HepG2 (cell line): ENCODE measurements around the gene CDCP2. TPM values are rescaled to one million over a fixed set of nuclear protein-coding genes. Genes with fewer than 3 reads are reported as not detected.

Source experiments
- CCDC6 ChIP-seq: sonication (generic); formaldehyde crosslinking; IDR thresholded peaks from 2 replicates; pipeline ENCODE4 v1.8.1; 2022; ENCODE audit warnings: mild to moderate bottlenecking, missing genetic modification reagents, moderate library complexity
- FOXM1 ChIP-seq: sonication (generic); formaldehyde crosslinking; IDR thresholded peaks from 2 replicates; pipeline ENCODE4 v1.5.0; 2020; ENCODE audit warnings: missing genetic modification reagents
- GABPA ChIP-seq, 2 experiments: IDR thresholded peaks; 2 replicates each; pipeline ENCODE4 v1.6.1; 2011 to 2016; ENCODE audit warnings: low read depth in 2 of 2, low read length in 1 of 2, missing biosample characterization in 1 of 2, missing genetic modification characterization in 1 of 2
- KAT8 ChIP-seq: IDR thresholded peaks from 2 replicates; pipeline ENCODE4 v1.6.1; 2016; ENCODE audit warnings: missing genetic modification reagents, missing compliant biosample characterization
- NFATC3 ChIP-seq: sonication (generic); formaldehyde crosslinking; IDR thresholded peaks from 2 replicates; pipeline ENCODE4 v1.5.1; 2020; ENCODE audit warnings: mild to moderate bottlenecking, missing genetic modification reagents
- PHF20 ChIP-seq: sonication (generic); formaldehyde crosslinking; IDR thresholded peaks from 2 replicates; pipeline ENCODE4 v1.5.0; 2020; ENCODE audit warnings: mild to moderate bottlenecking, missing genetic modification reagents
- RXRA ChIP-seq: sonication (generic); formaldehyde crosslinking; IDR thresholded peaks from 2 replicates; pipeline ENCODE4 v1.5.1; 2020; ENCODE audit warnings: missing genetic modification reagents
- YY1 ChIP-seq: IDR thresholded peaks from 2 replicates; pipeline ENCODE4 v1.6.1; 2011; ENCODE audit warnings: low read length, low read depth, moderate library complexity, mild to moderate bottlenecking; ENCODE audit not compliant: insufficient read depth, insufficient replicate concordance
- ZFP82 ChIP-seq: sonication (generic); formaldehyde crosslinking; IDR thresholded peaks from 2 replicates; pipeline ENCODE4 v1.5.1; 2020; ENCODE audit warnings: mild to moderate bottlenecking, missing genetic modification reagents, borderline replicate concordance
- ZNF773 ChIP-seq: sonication (generic); formaldehyde crosslinking; IDR thresholded peaks from 2 replicates; pipeline ENCODE4 v1.4.0; 2020; ENCODE audit warnings: missing genetic modification reagents, borderline replicate concordance
- ZNF879 ChIP-seq: sonication (generic); formaldehyde crosslinking; IDR thresholded peaks from 2 replicates; pipeline ENCODE4 v1.8.1; 2023; ENCODE audit warnings: missing genetic modification reagents
- polyA plus RNA-seq, 8 experiments: library from polyadenylated mRNA; depleted of rRNA in 3 of 8; stranded (reverse) in 7 of 8; unstranded in 1 of 8; fragments of >200 nt; fragmentation: Illumina TruSeq in 4 of 8; extraction: Trizol in 4 of 8; gene quantifications; 2 replicates each; pipeline versions ENCODE4 v1.2.1 to v1.2.3, GENCODE V29; 2011 to 2016; ENCODE audit warnings: low read depth in 4 of 8, missing spikeins in 1 of 8, mixed read lengths in 1 of 8; ENCODE audit not compliant: insufficient read depth in 1 of 8
- total RNA-seq, 5 experiments: library from RNA; depleted of rRNA; stranded (reverse); fragments of >200 nt; fragmentation: Illumina TruSeq; extraction: Trizol; gene quantifications; 2 replicates each; pipeline ENCODE4 v1.2.3, GENCODE V29; 2016; ENCODE audit warnings: low read depth in 1 of 5
- TF ChIP-seq, protein P1 (sequence below): sonication (generic); formaldehyde crosslinking; IDR thresholded peaks from 2 replicates; pipeline ENCODE4 v1.8.0; 2022; ENCODE audit warnings: missing genetic modification reagents, mild to moderate bottlenecking, borderline replicate concordance
- TF ChIP-seq, protein P2 (sequence below): sonication (generic); formaldehyde crosslinking; conservative IDR thresholded peaks from 2 replicates; pipeline ENCODE4 v1.4.0; 2020; ENCODE audit warnings: mild to moderate bottlenecking, missing genetic modification reagents, moderate library complexity
- TF ChIP-seq, protein P3 (sequence below), 2 experiments: sonication (generic) in 1 of 2; formaldehyde crosslinking in 1 of 2; IDR thresholded peaks; 2 replicates each; pipeline versions ENCODE4 v1.4.0 to v1.6.1; 2016 to 2020; ENCODE audit warnings: borderline replicate concordance in 1 of 2, low read depth in 1 of 2, mild to moderate bottlenecking in 1 of 2, missing genetic modification reagents in 1 of 2
- TF ChIP-seq, protein P4 (sequence below): sonication (generic); IDR thresholded peaks from 2 replicates; pipeline ENCODE4 v1.6.1; 2016; ENCODE audit warnings: low read depth, borderline replicate concordance
- TF ChIP-seq, protein P5 (sequence below): sonication (generic); formaldehyde crosslinking; IDR thresholded peaks from 2 replicates; pipeline ENCODE4 v1.4.0; 2020; ENCODE audit warnings: mild to moderate bottlenecking, missing genetic modification reagents

The CDCP2 gene
- total and polyA plus RNA-seq, 2 of the 13 experiments (the other 11 are each of a cell fraction or from before 2014, with no cell fraction given): not detected

DNA sequence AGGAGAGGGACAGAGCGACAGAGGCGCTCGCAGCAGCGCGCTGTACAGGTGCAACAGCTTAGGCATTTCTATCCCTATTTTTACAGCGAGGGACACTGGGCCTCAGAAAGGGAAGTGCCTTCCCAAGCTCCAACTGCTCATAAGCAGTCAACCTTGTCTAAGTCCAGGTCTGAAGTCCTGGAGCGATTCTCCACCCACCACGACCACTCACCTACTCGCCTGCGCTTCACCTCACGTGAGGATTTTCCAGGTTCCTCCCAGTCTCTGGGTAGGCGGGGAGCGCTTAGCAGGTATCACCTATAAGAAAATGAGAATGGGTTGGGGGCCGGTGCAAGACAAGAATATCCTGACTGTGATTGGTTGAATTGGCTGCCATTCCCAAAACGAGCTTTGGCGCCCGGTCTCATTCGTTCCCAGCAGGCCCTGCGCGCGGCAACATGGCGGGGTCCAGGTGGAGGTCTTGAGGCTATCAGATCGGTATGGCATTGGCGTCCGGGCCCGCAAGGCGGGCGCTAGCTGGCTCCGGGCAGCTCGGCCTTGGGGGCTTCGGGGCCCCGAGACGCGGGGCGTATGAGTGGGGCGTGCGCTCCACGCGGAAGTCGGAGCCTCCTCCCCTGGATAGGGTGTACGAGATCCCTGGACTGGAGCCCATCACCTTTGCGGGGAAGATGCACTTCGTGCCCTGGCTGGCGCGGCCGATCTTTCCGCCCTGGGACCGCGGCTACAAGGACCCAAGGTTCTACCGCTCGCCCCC lies 47.1 kb upstream of the CDCP2 start, which contains the start of the genes CYB5RL and MRPL37 (continued):
- TF ChIP-seq, protein P1, sequence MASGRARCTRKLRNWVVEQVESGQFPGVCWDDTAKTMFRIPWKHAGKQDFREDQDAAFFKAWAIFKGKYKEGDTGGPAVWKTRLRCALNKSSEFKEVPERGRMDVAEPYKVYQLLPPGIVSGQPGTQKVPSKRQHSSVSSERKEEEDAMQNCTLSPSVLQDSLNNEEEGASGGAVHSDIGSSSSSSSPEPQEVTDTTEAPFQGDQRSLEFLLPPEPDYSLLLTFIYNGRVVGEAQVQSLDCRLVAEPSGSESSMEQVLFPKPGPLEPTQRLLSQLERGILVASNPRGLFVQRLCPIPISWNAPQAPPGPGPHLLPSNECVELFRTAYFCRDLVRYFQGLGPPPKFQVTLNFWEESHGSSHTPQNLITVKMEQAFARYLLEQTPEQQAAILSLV (CRISPR knock-in tag): no peak; the same call in 1 of the 2 replicates
- TF ChIP-seq, protein P2, sequence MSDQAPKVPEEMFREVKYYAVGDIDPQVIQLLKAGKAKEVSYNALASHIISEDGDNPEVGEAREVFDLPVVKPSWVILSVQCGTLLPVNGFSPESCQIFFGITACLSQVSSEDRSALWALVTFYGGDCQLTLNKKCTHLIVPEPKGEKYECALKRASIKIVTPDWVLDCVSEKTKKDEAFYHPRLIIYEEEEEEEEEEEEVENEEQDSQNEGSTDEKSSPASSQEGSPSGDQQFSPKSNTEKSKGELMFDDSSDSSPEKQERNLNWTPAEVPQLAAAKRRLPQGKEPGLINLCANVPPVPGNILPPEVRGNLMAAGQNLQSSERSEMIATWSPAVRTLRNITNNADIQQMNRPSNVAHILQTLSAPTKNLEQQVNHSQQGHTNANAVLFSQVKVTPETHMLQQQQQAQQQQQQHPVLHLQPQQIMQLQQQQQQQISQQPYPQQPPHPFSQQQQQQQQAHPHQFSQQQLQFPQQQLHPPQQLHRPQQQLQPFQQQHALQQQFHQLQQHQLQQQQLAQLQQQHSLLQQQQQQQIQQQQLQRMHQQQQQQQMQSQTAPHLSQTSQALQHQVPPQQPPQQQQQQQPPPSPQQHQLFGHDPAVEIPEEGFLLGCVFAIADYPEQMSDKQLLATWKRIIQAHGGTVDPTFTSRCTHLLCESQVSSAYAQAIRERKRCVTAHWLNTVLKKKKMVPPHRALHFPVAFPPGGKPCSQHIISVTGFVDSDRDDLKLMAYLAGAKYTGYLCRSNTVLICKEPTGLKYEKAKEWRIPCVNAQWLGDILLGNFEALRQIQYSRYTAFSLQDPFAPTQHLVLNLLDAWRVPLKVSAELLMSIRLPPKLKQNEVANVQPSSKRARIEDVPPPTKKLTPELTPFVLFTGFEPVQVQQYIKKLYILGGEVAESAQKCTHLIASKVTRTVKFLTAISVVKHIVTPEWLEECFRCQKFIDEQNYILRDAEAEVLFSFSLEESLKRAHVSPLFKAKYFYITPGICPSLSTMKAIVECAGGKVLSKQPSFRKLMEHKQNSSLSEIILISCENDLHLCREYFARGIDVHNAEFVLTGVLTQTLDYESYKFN: peak; percentile 51; the same call in 1 of the 2 replicates
- TF ChIP-seq KAT8: peak; percentile 89
- TF ChIP-seq ZNF879 (CRISPR knock-in tag): no peak
- no peak for TF ChIP-seq FOXM1
- peak; percentile 96 for TF ChIP-seq YY1
- no peak for TF ChIP-seq ZFP82 (CRISPR knock-in tag)
- no peak for TF ChIP-seq GABPA (IDR thresholded peaks at IDR 0.05; ENCODE audit: low read depth, low read length)
- no peak for TF ChIP-seq GABPA (CRISPR knock-in tag; IDR thresholded peaks at IDR 0.05; ENCODE audit: low read depth)
- TF ChIP-seq ZNF773 (CRISPR knock-in tag): 0 out of 2 replicates have a peak, but pooled peaks have one; percentile 44
- TF ChIP-seq, protein P3, sequence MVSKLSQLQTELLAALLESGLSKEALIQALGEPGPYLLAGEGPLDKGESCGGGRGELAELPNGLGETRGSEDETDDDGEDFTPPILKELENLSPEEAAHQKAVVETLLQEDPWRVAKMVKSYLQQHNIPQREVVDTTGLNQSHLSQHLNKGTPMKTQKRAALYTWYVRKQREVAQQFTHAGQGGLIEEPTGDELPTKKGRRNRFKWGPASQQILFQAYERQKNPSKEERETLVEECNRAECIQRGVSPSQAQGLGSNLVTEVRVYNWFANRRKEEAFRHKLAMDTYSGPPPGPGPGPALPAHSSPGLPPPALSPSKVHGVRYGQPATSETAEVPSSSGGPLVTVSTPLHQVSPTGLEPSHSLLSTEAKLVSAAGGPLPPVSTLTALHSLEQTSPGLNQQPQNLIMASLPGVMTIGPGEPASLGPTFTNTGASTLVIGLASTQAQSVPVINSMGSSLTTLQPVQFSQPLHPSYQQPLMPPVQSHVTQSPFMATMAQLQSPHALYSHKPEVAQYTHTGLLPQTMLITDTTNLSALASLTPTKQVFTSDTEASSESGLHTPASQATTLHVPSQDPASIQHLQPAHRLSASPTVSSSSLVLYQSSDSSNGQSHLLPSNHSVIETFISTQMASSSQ (IDR thresholded peaks at IDR 0.05; ENCODE audit: low read depth): no peak
- TF ChIP-seq, protein P3 (CRISPR knock-in tag; IDR thresholded peaks at IDR 0.05; ENCODE audit: borderline replicate concordance): peak; percentile 21; the same call in 1 of the 2 replicates
- TF ChIP-seq CCDC6: peak; percentile 59; the same call in 1 of the 2 replicates
- TF ChIP-seq, protein P4, sequence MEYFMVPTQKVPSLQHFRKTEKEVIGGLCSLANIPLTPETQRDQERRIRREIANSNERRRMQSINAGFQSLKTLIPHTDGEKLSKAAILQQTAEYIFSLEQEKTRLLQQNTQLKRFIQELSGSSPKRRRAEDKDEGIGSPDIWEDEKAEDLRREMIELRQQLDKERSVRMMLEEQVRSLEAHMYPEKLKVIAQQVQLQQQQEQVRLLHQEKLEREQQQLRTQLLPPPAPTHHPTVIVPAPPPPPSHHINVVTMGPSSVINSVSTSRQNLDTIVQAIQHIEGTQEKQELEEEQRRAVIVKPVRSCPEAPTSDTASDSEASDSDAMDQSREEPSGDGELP: peak; percentile 43; the same call in 1 of the 2 replicates
- TF ChIP-seq, protein P5, sequence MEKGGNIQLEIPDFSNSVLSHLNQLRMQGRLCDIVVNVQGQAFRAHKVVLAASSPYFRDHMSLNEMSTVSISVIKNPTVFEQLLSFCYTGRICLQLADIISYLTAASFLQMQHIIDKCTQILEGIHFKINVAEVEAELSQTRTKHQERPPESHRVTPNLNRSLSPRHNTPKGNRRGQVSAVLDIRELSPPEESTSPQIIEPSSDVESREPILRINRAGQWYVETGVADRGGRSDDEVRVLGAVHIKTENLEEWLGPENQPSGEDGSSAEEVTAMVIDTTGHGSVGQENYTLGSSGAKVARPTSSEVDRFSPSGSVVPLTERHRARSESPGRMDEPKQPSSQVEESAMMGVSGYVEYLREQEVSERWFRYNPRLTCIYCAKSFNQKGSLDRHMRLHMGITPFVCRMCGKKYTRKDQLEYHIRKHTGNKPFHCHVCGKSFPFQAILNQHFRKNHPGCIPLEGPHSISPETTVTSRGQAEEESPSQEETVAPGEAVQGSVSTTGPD (CRISPR knock-in tag): no peak
- TF ChIP-seq PHF20: peak; percentile 84
- 0 out of 2 replicates have a peak, but pooled peaks have one; percentile 13 for TF ChIP-seq RXRA
- no peak for TF ChIP-seq NFATC3
